ENCODE data around the gene CXCR1.

The CXCR1 gene

GRCh38 chr2:218155953-218156479 is 10.7 kb downstream of the CXCR1 start:
- peaks cover 30% of the 10 kb centered on the region for H3K27me3 Mint-ChIP-seq (ENCODE audit: low read depth)
- H3K4me1 Mint-ChIP-seq, result no peaks in the 10 kb centered on the region
- TF ChIP-seq CTCF (IDR thresholded peaks at IDR 0.05; ENCODE audit: unreplicated experiment in 3 of 3), result no peak
- no peaks in the 10 kb centered on the region for H3K36me3 Mint-ChIP-seq (ENCODE audit: low read depth)
- no peaks in the 10 kb centered on the region for H3K9me3 Mint-ChIP-seq
- H3K27ac Mint-ChIP-seq, result no peak overlapping the region
- H3K4me3 Mint-ChIP-seq, result no peak overlapping the region

- no peak for TF ChIP-seq CTCF (IDR thresholded peaks at IDR 0.05; ENCODE audit: unreplicated experiment in 3 of 3)
- H3K27ac Mint-ChIP-seq, result no peak overlapping the region
- no peaks in the 10 kb centered on the region for H3K4me1 Mint-ChIP-seq
- no peaks in the 10 kb centered on the region for H3K36me3 Mint-ChIP-seq (ENCODE audit: low read depth)
- H3K27me3 Mint-ChIP-seq (ENCODE audit: low read depth), result peaks cover 35% of the 10 kb centered on the region
- no peaks in the 10 kb centered on the region for H3K9me3 Mint-ChIP-seq
- no peak overlapping the region for H3K4me3 Mint-ChIP-seq
Observed at GRCh38 chr2:218152777-218153176, 14.0 kb downstream of the CXCR1 start.

GRCh38 chr2:218152172-218152571 is 14.6 kb downstream of the CXCR1 start:
- Mint-ChIP-seq H3K36me3 (ENCODE audit: low read depth) (no peaks in the 10 kb centered on the region), H3K27me3 (ENCODE audit: low read depth) (peaks cover 30% of the 10 kb centered on the region), H3K27ac (no peak overlapping the region), H3K4me1 (no peaks in the 10 kb centered on the region), H3K9me3 (no peaks in the 10 kb centered on the region), H3K4me3 (no peak overlapping the region)
- no peak for TF ChIP-seq CTCF (IDR thresholded peaks at IDR 0.05; ENCODE audit: unreplicated experiment in 3 of 3)

GRCh38 chr2:218149848-218150440 is 16.8 kb downstream of the CXCR1 start:
- H3K4me3 Mint-ChIP-seq, result no peak overlapping the region
- H3K9me3 Mint-ChIP-seq, result peaks cover under 1% of the 10 kb centered on the region
- no peaks in the 10 kb centered on the region for H3K4me1 Mint-ChIP-seq
- H3K27ac Mint-ChIP-seq, result no peak overlapping the region
- TF ChIP-seq CTCF (IDR thresholded peaks at IDR 0.05; ENCODE audit: unreplicated experiment in 3 of 3), result no peak
- H3K36me3 Mint-ChIP-seq (ENCODE audit: low read depth), result no peaks in the 10 kb centered on the region
- peaks cover 30% of the 10 kb centered on the region for H3K27me3 Mint-ChIP-seq (ENCODE audit: low read depth)

- no peak overlapping the region for H3K27ac Mint-ChIP-seq
Observed at GRCh38 chr2:218149098-218149497, 17.7 kb downstream of the CXCR1 start.

More at GRCh38 chr2:218149098-218149497, 17.7 kb downstream of the CXCR1 start:
- no peak for TF ChIP-seq CTCF (IDR thresholded peaks at IDR 0.05; ENCODE audit: unreplicated experiment in 3 of 3)
- H3K36me3 Mint-ChIP-seq (ENCODE audit: low read depth), result no peaks in the 10 kb centered on the region
- peaks cover 2% of the 10 kb centered on the region for H3K9me3 Mint-ChIP-seq
- no peaks in the 10 kb centered on the region for H3K4me1 Mint-ChIP-seq
- peaks cover 28% of the 10 kb centered on the region for H3K27me3 Mint-ChIP-seq (ENCODE audit: low read depth)
- H3K4me3 Mint-ChIP-seq, result no peak overlapping the region

All from nephron (organoid).